NCI-H524 treated with DMSO at 0.1 percent for 48 hours (cell line): ENCODE results near the gene EXD3.

Experiments
- DNase-seq: peaks from one replicate; lab custom pipeline; 2025; lab: John Stamatoyannopoulos, UW

The EXD3 gene

GRCh38 chr9:137293482-137294090 lies 129.4 kb downstream of the EXD3 start:
- DNase-seq, result no peak

GRCh38 chr9:137293094-137293481 lies 129.9 kb downstream of the EXD3 start:
- DNase-seq, result no peak

GRCh38 chr9:137286975-137287383 lies 136.0 kb downstream of the EXD3 start:
- DNase-seq, result no peak

GRCh38 chr9:137281345-137282116 lies 141.4 kb downstream of the EXD3 start:
- no peak for DNase-seq

- no peak for DNase-seq
Observed at GRCh38 chr9:137280474-137281344, 142.3 kb downstream of the EXD3 start.

GRCh38 chr9:137279741-137280473 lies 143.1 kb downstream of the EXD3 start:
- DNase-seq, result no peak

- no peak for DNase-seq
Observed at GRCh38 chr9:137278721-137279711, 143.9 kb downstream of the EXD3 start.

- DNase-seq, result no peak
Observed at GRCh38 chr9:137278061-137278701, 144.8 kb downstream of the EXD3 start.

- no peak for DNase-seq
Observed at GRCh38 chr9:137277329-137278041, 145.5 kb downstream of the EXD3 start, which contains the start of gene TOR4A. Gene TOR4A, plus strand, starts transcription at chr9:137277726. Its CDS starts 964 bp downstream, at chr9:137278690.

GRCh38 chr9:137276473-137277328 lies 146.3 kb downstream of the EXD3 start:
- no peak for DNase-seq

- no peak for DNase-seq
Observed at GRCh38 chr9:137275588-137276472, 147.1 kb downstream of the EXD3 start.

GRCh38 chr9:137275203-137275587 lies 147.8 kb downstream of the EXD3 start:
- DNase-seq, result no peak

GRCh38 chr9:137273611-137274320 lies 149.2 kb downstream of the EXD3 start:
- no peak for DNase-seq

GRCh38 chr9:137273095-137273490 lies 149.9 kb downstream of the EXD3 start:
- no peak for DNase-seq

- DNase-seq, result no peak
Observed at GRCh38 chr9:137272241-137273094, 150.5 kb downstream of the EXD3 start.

GRCh38 chr9:137271696-137272076 lies 151.3 kb downstream of the EXD3 start:
- no peak for DNase-seq
